Psoas muscle (tissue), 8 donors: ENCODE data around the gene COA8. TPM values are rescaled to one million over a fixed set of nuclear protein-coding genes. Genes with fewer than 3 reads are reported as not detected.
A peak's percentile ranks its signal among the peaks of the same experiment; 100 is the strongest.

Experiments used
- ATAC-seq, 4 donors: fragments of 200-7000 bp; cut with Tn5 transposase; one replicate each; pipeline ENCODE4 v1.9.1; 2020; ENCODE audit warnings: moderate library complexity in 3 of 4, mild to moderate bottlenecking in 2 of 4
- DNase-seq, 2 donors: peaks; one replicate each; pipeline ENCODE4 v3.0.0-alpha.2; 2020
- H3K27ac ChIP-seq: fragments of 200-600 bp; one replicate; pipeline ENCODE4 v1.8.0; 2022
- H3K27me3 ChIP-seq, 3 donors: fragments of 200-600 bp in 1 of 3; one replicate each; pipeline versions ENCODE4 v1.6.1 to v1.8.0; 2013 to 2022; ENCODE audit warnings: low read length in 2 of 3, mild to moderate bottlenecking in 2 of 3, moderate library complexity in 1 of 3; ENCODE audit not compliant: insufficient read depth in 3 of 3
- H3K36me3 ChIP-seq, 2 donors: fragments of 200-600 bp in 1 of 2; one replicate each; pipeline versions ENCODE4 v1.6.1 to v1.8.0; 2013 to 2022; ENCODE audit warnings: low read depth in 1 of 2, mild to moderate bottlenecking in 1 of 2, moderate library complexity in 1 of 2; ENCODE audit not compliant: insufficient read depth in 1 of 2
- H3K4me1 ChIP-seq: fragments of 200-600 bp; one replicate; pipeline ENCODE4 v1.8.0; 2022
- H3K4me3 ChIP-seq: fragments of 200-600 bp; one replicate; pipeline ENCODE4 v1.8.0; 2022; ENCODE audit warnings: mild to moderate bottlenecking
- H3K9me3 ChIP-seq: fragments of 200-600 bp; one replicate; pipeline ENCODE4 v1.8.0; 2022
- WGBS, 3 donors: extraction: QIAGEN DNeasy Blood & Tissue Kit; methylation state at CpG; one replicate each; pipeline versions ENCODE4 v1.1.6 to v1.1.7; 2013; 5-methylcytosine and 5-hydroxymethylcytosine counted together
- intact Hi-C, 2 donors: fragments of 100-400 bp; cut with DNase I; formaldehyde crosslinking; loops; one replicate each; pipeline versions ENCODE4 v1.11.0 to v1.14.2; 2022
- polyA plus RNA-seq, 3 donors: library from polyadenylated mRNA; stranded (reverse); fragments of 200-250 nt; gene quantifications; one replicate each; pipeline ENCODE4 v1.2.3, GENCODE V29; 2013
- total RNA-seq, 4 donors: library from RNA; stranded (reverse); fragmentation: NEBNext Ultra II Directional in 2 of 4; extraction: Animal tissue kit (Norgen Biotek cat#: 25700) in 2 of 4; gene quantifications; one replicate each; pipeline versions ENCODE4 v1.2.1 to v1.2.4, GENCODE V29; 2021 to 2023
- TF ChIP-seq, protein P1 (sequence below): fragments of 200-600 bp; IDR thresholded peaks from one replicate; pipeline ENCODE4 v1.8.0; 2022; ENCODE audit warnings: antibody characterized with exemption
- donor health status: healthy with polysubstance abuse.
- donor health status: DM: no; HTN: no; CAD: no; lungs with moderate emphysema.
- donor health status: Bipolar disorder and iron deficiency.
- donor health status: healthy.
- donor health status: DM: yes; HTN: yes; CAD: no.
- donor health status: DM: no; HTN: no; CAD: no.
- donor health status: DM: no; HTN: no; CAD: no.
- donor health status: DM: yes; HTN: yes; CAD: no.

The COA8 gene
- total and polyA plus RNA-seq, 7 donors, result 73.6 to 171 (median 101) TPM

DNA sequence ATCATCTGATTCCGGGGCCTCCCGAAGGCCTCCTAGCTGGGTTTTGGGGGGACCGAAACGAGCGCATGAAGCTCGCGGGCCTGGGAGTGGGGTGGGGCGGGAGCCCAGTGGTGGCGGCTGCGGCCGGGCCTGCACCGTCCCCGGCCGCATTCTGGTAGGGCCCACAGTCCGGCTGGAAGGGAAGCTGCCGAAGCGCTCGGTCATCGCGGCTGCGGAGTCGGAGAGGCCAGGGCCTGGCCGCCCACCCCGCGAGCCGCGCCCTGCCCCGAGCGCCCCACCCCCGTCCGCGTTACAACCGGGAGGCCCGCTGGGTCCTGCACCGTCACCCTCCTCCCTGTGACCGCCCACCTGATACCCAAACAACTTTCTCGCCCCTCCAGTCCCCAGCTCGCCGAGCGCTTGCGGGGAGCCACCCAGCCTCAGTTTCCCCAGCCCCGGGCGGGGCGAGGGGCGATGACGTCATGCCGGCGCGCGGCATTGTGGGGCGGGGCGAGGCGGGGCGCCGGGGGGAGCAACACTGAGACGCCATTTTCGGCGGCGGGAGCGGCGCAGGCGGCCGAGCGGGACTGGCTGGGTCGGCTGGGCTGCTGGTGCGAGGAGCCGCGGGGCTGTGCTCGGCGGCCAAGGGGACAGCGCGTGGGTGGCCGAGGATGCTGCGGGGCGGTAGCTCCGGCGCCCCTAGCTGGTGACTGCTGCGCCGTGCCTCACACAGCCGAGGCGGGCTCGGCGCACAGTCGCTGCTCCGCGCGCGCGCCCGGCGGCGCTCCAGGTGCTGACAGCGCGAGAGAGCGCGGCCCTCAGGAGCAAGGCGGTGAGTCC lies 66.1 kb downstream of the COA8 start, which contains the start of gene KLC1:
KLC1 (plus strand) TSS at position 528 of the 819 bp plus-strand sequence. CDS start 25,354 bp downstream, outside the sequence.
- ATAC-seq, result peak; percentile 84 to 88 (median 85)
- WGBS, 3 donors, result 0 to 1% (median 0%) methylated on average over 44 to 96 of the region's 97 CpGs
- H3K27ac ChIP-seq, result peak within 1 kb of the TSS; percentile 88
- H3K4me1 ChIP-seq, result peaks cover 54% of the 10 kb centered on the region
- no peaks in the 10 kb centered on the region for H3K27me3 ChIP-seq
- peak; percentile 87 to 93 for DNase-seq
- TF ChIP-seq, protein P1, sequence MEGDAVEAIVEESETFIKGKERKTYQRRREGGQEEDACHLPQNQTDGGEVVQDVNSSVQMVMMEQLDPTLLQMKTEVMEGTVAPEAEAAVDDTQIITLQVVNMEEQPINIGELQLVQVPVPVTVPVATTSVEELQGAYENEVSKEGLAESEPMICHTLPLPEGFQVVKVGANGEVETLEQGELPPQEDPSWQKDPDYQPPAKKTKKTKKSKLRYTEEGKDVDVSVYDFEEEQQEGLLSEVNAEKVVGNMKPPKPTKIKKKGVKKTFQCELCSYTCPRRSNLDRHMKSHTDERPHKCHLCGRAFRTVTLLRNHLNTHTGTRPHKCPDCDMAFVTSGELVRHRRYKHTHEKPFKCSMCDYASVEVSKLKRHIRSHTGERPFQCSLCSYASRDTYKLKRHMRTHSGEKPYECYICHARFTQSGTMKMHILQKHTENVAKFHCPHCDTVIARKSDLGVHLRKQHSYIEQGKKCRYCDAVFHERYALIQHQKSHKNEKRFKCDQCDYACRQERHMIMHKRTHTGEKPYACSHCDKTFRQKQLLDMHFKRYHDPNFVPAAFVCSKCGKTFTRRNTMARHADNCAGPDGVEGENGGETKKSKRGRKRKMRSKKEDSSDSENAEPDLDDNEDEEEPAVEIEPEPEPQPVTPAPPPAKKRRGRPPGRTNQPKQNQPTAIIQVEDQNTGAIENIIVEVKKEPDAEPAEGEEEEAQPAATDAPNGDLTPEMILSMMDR, result no peak
- H3K36me3 ChIP-seq, result peaks cover 0 to 15% of the 10 kb centered on the region in 2 donors
- peak within 1 kb of the TSS; percentile 76 for H3K4me3 ChIP-seq
- no peaks in the 10 kb centered on the region for H3K9me3 ChIP-seq
- intact Hi-C loops, result loop anchor here in 1 of 2 donors (5.0 kb wide), 1 partner anchor 67 kb away; the partner anchor contains the start of genes BAG5 and COA8

DNA sequence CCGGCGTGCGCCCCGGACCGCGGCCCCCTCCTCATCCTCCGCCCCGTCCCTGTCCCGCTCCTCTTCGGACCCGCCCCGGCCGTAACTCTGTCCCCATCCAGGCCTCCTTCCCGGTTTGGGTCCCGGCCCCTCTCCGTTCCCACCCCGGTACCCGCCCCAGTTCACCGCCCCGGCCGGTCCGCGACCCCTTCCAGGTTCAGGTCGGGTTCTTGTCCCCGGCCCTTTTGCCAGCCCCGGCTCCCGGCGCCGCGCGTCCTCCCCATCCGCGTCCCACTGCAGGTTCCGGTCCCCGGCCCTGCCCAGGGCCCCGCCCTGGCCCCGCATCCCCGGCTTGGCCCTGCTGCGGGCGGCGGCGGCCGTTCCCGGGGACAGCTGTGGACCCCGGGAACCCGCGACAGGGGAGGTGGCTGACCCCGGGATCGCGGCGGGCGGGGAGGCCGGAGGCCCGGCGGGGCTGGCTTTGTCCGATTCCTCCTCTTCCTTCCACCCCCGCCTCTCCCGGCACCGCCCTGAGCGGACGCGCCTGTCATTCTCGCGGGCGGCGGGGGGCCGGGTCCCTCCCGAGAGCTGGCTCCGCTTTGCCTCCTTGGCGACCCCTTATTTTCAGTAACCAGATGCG lies 66.9 kb downstream of the COA8 start:
- 1 to 2% (median 1%) methylated on average over 35 to 71 of the region's 71 CpGs for WGBS, 3 donors
- TF ChIP-seq, protein P1, result no peak
- DNase-seq (peak; percentile 67 to 80), ATAC-seq (peak; percentile 33 to 48 (median 44))
- Histone ChIP-seq H3K27ac (peak overlapping the region; percentile 88), H3K9me3 (no peaks in the 10 kb centered on the region), H3K4me3 (peak overlapping the region; percentile 76), H3K27me3 (no peaks in the 10 kb centered on the region), H3K4me1 (peaks cover 53% of the 10 kb centered on the region), H3K36me3 (peaks cover 0 to 15% of the 10 kb centered on the region in 2 donors)
- intact Hi-C loops, result loop anchor here (5.0 kb wide), 2 partner anchors 67 to 68 kb away; partner anchors contain the start of genes BAG5 (in 1 of the 2) and COA8 (in 1 of the 2)

DNA sequence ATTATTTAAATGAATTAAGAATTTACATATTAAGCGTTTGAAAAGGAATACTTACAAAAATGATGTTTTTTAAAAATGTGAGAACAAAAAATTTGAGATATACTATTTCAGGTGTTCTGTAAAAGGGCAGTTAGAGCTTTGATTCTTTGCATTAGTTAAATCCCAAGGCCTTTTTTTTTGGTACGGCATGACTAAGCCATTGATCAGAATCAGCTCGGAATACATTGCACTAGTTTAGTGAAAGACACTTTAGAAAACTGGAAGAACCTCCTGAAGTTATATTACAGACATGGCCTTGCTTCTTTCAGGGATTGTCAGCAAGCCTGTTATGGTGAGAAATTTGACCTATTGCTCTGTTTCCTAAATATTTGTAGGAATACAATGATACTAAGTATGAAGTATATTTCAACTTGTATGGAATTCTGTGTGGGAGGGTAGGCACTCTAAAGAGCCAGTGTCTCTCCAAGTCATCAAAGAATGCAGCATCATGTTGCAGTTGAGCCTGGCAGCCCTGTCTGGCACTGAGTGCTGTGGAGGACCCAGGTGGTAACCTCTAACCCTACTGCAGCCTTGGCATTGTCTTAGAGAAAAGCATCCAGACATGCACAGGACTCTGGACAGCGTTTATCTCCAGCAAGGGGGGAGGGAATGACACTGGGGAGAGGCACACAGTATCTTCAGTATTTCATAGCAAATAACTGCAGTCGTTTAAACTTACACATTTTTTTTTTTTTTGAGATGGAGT lies 67.8 kb downstream of the COA8 start:
- ATAC-seq (no peak), DNase-seq (no peak)
- peaks cover 54% of the 10 kb centered on the region for H3K4me1 ChIP-seq
- intact Hi-C loops, result loop anchor here in 1 of 2 donors (5.0 kb wide), 1 partner anchor 67 kb away; no protein-coding TSS in a partner anchor
- TF ChIP-seq, protein P1, result no peak
- peak overlapping the region; percentile 76 for H3K4me3 ChIP-seq
- no peaks in the 10 kb centered on the region for H3K9me3 ChIP-seq
- 10 to 14% (median 11%) methylated on average over 5 of the region's 5 CpGs for WGBS, 3 donors
- peak overlapping the region; percentile 88 for H3K27ac ChIP-seq
- H3K36me3 ChIP-seq, result peaks cover 0 to 15% of the 10 kb centered on the region in 2 donors
- no peaks in the 10 kb centered on the region for H3K27me3 ChIP-seq

DNA sequence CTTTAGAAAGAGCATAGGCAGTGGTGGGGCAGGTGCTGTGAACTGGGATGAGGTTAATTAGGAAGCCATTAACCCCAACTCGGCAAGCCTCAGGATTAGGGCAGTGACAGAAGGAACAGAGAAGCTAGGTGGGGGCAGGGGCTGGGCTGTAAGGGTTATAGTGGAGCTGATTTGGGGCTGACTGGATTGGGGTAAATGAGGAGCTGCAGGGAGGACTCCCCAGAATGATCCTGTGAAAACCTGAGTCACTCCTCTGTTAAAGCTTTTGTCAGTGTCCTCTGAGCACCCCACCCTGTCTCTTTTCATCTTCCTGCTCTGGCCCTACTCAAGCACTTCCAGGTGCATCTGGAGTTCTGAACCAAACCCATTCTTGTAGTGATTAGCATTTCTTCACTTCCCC lies 70.6 kb downstream of the COA8 start:
- 40 to 45% (median 42%) methylated on average over 1 of the region's 1 CpG for WGBS, 3 donors
- intact Hi-C loops, result loop anchor here in 1 of 2 donors (5.0 kb wide), 1 partner anchor 64 kb away; no protein-coding TSS in a partner anchor

More for the DNA sequence above, 70.6 kb downstream of the COA8 start:
- ATAC-seq (no peak), DNase-seq (no peak)
- TF ChIP-seq, protein P1, result no peak
- Histone ChIP-seq H3K9me3 (no peaks in the 10 kb centered on the region), H3K27ac (peak overlapping the region; percentile 3), H3K36me3 (peaks cover 0 to 19% of the 10 kb centered on the region in 2 donors), H3K27me3 (no peaks in the 10 kb centered on the region), H3K4me3 (no peak overlapping the region), H3K4me1 (peaks cover 59% of the 10 kb centered on the region)
